SKM-1 (cell line): ENCODE measurements around the gene AHNAK.
A peak's percentile ranks its signal among the peaks of the same experiment; 100 is the strongest.
"Not testable (repeated sequence)": the region's sequence is repeated elsewhere in the genome, so short reads cannot be mapped to it uniquely, and the experiment has no call there.

Source experiments
- DNase-seq: peaks from one replicate; lab custom pipeline; 2025; ENCODE audit not compliant: unreplicated experiment; lab: John Stamatoyannopoulos, UW

The AHNAK gene

GRCh38 chr11:62546244-62546928 is at the start of gene AHNAK:
Gene AHNAK, minus strand, starts transcription at chr11:62546806. Its CDS starts 10,708 bp downstream, at chr11:62536098.
- DNase-seq: no peak

GRCh38 chr11:62595124-62595523 is 48.5 kb upstream of the AHNAK start:
- no peak for DNase-seq

GRCh38 chr11:62593434-62594044 is 46.9 kb upstream of the AHNAK start:
- peak; percentile 61 for DNase-seq

GRCh38 chr11:62592989-62593421 is 46.4 kb upstream of the AHNAK start:
- DNase-seq: no peak

GRCh38 chr11:62592146-62592815 is 45.7 kb upstream of the AHNAK start:
- DNase-seq: no peak

- peak; percentile 99 for DNase-seq
Measured at GRCh38 chr11:62591448-62592145, 45.0 kb upstream of the AHNAK start, which contains the start of gene TUT1. Gene TUT1, minus strand, starts transcription at chr11:62591523. Its CDS starts 38 bp downstream, at chr11:62591485.

GRCh38 chr11:62588966-62589637 is 42.5 kb upstream of the AHNAK start:
- DNase-seq: no peak

- not testable (repeated sequence) for DNase-seq
Measured at GRCh38 chr11:62585356-62585755, 38.8 kb upstream of the AHNAK start.

GRCh38 chr11:62581735-62582134 is 35.1 kb upstream of the AHNAK start:
- not testable (repeated sequence) for DNase-seq

- DNase-seq: no peak
Measured at GRCh38 chr11:62580959-62581715, 34.5 kb upstream of the AHNAK start.

- DNase-seq: no peak
Measured at GRCh38 chr11:62579252-62579651, 32.6 kb upstream of the AHNAK start.

GRCh38 chr11:62578541-62578940 is 31.9 kb upstream of the AHNAK start:
- DNase-seq: no peak

- DNase-seq: no peak
Measured at GRCh38 chr11:62577046-62577714, 30.6 kb upstream of the AHNAK start.

- DNase-seq: no peak
Measured at GRCh38 chr11:62575837-62576236, 29.2 kb upstream of the AHNAK start.

- DNase-seq: no peak
Measured at GRCh38 chr11:62575156-62575555, 28.6 kb upstream of the AHNAK start.

- DNase-seq: no peak
Measured at GRCh38 chr11:62574363-62575071, 27.9 kb upstream of the AHNAK start.

- peak; percentile 99 for DNase-seq
Measured at GRCh38 chr11:62573592-62574362, 27.2 kb upstream of the AHNAK start, which contains the start of gene EEF1G. Gene EEF1G, minus strand, starts transcription at chr11:62573891. Its CDS starts 49 bp downstream, at chr11:62573842.

- DNase-seq: no peak
Measured at GRCh38 chr11:62573006-62573591, 26.5 kb upstream of the AHNAK start.
